NB4 (cell line): Measurements from ENCODE around the gene PCARE.

Source experiments
- CTCF ChIP-seq: IDR thresholded peaks from one replicate; pipeline ENCODE4 v1.5.1; 2012; ENCODE audit warnings: low read depth, low read length
- POLR2A ChIP-seq: IDR thresholded peaks from 2 replicates; pipeline ENCODE4 v1.6.1; 2011; ENCODE audit warnings: mild to moderate bottlenecking; ENCODE audit not compliant: insufficient read length; ENCODE audit errors: extremely low read depth

- TF ChIP-seq CTCF (no peak), POLR2A (no peak)
Observed at GRCh38 chr2:29068513-29068912, 5.8 kb downstream of the PCARE start.
